Measurements from ENCODE around the gene ART3. TPM values are rescaled to one million over a fixed set of nuclear protein-coding genes. Genes with fewer than 3 reads are reported as not detected.

The ART3 gene
- total and polyA plus RNA-seq, 2 donors (not counting 1 experiment from before 2014, with no cell fraction given), result not detected

GRCh38 chr4:76117536-76117935 is 43.0 kb downstream of the ART3 start:
- ChIA-PET POLR2A (no interaction called here), CTCF (no interaction called here)
- no peak for ATAC-seq (ENCODE audit: low read depth)
- H4K20me1 ChIP-seq (ENCODE audit: control insufficient read depth, insufficient read depth, low read length, poor library complexity, severe bottlenecking), result no peaks in the 10 kb centered on the region
- no peak overlapping the region for H3K27ac ChIP-seq (ENCODE audit: low read length in 2 of 2)
- H3K9me3 ChIP-seq (ENCODE audit: control extremely low read depth in 1 of 3, control insufficient read depth in 2 of 3, insufficient read depth in 1 of 3, low read length in 2 of 3), result no peaks in the 10 kb centered on the region
- H3K4me2 ChIP-seq (replicated peaks; ENCODE audit: low read depth, low read length, poor library complexity, severe bottlenecking), result no peak overlapping the region
- DNase-seq, result no peak
- Mint-ChIP-seq H3K4me1 (no peaks in the 10 kb centered on the region), H3K27ac (no peak overlapping the region), H3K27me3 (no peaks in the 10 kb centered on the region), H3K9me3 (ENCODE audit: insufficient read depth) (peaks cover 7% of the 10 kb centered on the region), H3K4me3 (no peak overlapping the region)
- H2AFZ ChIP-seq (ENCODE audit: insufficient read depth, low read depth, low read length, poor library complexity, severe bottlenecking), result no peak overlapping the region
- H3K27me3 ChIP-seq (replicated peaks in 1 of 4; ENCODE audit: control extremely low read depth in 1 of 4, control insufficient read depth in 3 of 4, insufficient read depth in 4 of 4, low read length in 3 of 4), result no peaks in the 10 kb centered on the region
- TF ChIP-seq EZH2 (IDR thresholded peaks at IDR 0.05; ENCODE audit: borderline replicate concordance, insufficient read depth, low read depth, low read length, poor library complexity, severe bottlenecking), result no peak
- TF ChIP-seq CTCF (IDR thresholded peaks at IDR 0.05), result no peak
- H3K4me3 ChIP-seq (ENCODE audit: control extremely low read depth in 1 of 5, extremely low read depth in 1 of 5, insufficient read depth in 1 of 5, low read depth in 2 of 5, low read length in 4 of 5), result no peak overlapping the region
- WGBS (ENCODE audit: insufficient coverage), result 100% methylated on average over 1 of the region's 5 CpGs
- no peak overlapping the region for H3K9ac ChIP-seq (ENCODE audit: low read length)
- intact Hi-C loops (cut with micrococcal nuclease), result no loop called here
- H3K4me1 ChIP-seq (ENCODE audit: control insufficient read depth in 2 of 2, insufficient read depth in 2 of 2, low read length in 2 of 2), result no peaks in the 10 kb centered on the region
- no peaks in the 10 kb centered on the region for H3K79me2 ChIP-seq (ENCODE audit: control insufficient read depth, insufficient read depth, low read length)
- peaks cover 2 to 54% of the 10 kb centered on the region in 2 experiments for H3K36me3 ChIP-seq (replicated peaks in 1 of 2; ENCODE audit: control extremely low read depth in 1 of 2, control insufficient read depth in 1 of 2, extremely low read depth in 1 of 2, insufficient read depth in 2 of 2, low read length in 1 of 2)

GRCh38 chr4:76120199-76120598 is 45.7 kb downstream of the ART3 start:
- Histone ChIP-seq H3K36me3 (replicated peaks in 1 of 2; ENCODE audit: control extremely low read depth in 1 of 2, control insufficient read depth in 1 of 2, extremely low read depth in 1 of 2, insufficient read depth in 2 of 2, low read length in 1 of 2) (peaks cover 4 to 65% of the 10 kb centered on the region in 2 experiments), H3K9me3 (ENCODE audit: control extremely low read depth in 1 of 3, control insufficient read depth in 2 of 3, insufficient read depth in 1 of 3, low read length in 2 of 3) (no peaks in the 10 kb centered on the region), H3K4me3 (ENCODE audit: control extremely low read depth in 1 of 5, extremely low read depth in 1 of 5, insufficient read depth in 1 of 5, low read depth in 2 of 5, low read length in 4 of 5) (no peak overlapping the region), H3K9ac (ENCODE audit: low read length) (no peak overlapping the region), H3K27me3 (replicated peaks in 1 of 4; ENCODE audit: control extremely low read depth in 1 of 4, control insufficient read depth in 3 of 4, insufficient read depth in 4 of 4, low read length in 3 of 4) (no peaks in the 10 kb centered on the region), H2AFZ (ENCODE audit: insufficient read depth, low read depth, low read length, poor library complexity, severe bottlenecking) (no peak overlapping the region), H3K27ac (ENCODE audit: low read length in 2 of 2) (no peak overlapping the region), H3K4me1 (ENCODE audit: control insufficient read depth in 2 of 2, insufficient read depth in 2 of 2, low read length in 2 of 2) (no peaks in the 10 kb centered on the region), H3K4me2 (replicated peaks; ENCODE audit: low read depth, low read length, poor library complexity, severe bottlenecking) (no peak overlapping the region), H3K79me2 (ENCODE audit: control insufficient read depth, insufficient read depth, low read length) (no peaks in the 10 kb centered on the region), H4K20me1 (ENCODE audit: control insufficient read depth, insufficient read depth, low read length, poor library complexity, severe bottlenecking) (no peaks in the 10 kb centered on the region)
- DNase-seq, result no peak
- intact Hi-C loops (cut with micrococcal nuclease), result no loop called here
- TF ChIP-seq EZH2 (IDR thresholded peaks at IDR 0.05; ENCODE audit: borderline replicate concordance, insufficient read depth, low read depth, low read length, poor library complexity, severe bottlenecking) (no peak), CTCF (IDR thresholded peaks at IDR 0.05) (no peak)
- no peak for ATAC-seq (ENCODE audit: low read depth)
- ChIA-PET POLR2A (no interaction called here), CTCF (no interaction called here)
- Mint-ChIP-seq H3K4me3 (no peak overlapping the region), H3K9me3 (ENCODE audit: insufficient read depth) (peaks cover 7% of the 10 kb centered on the region), H3K4me1 (no peaks in the 10 kb centered on the region), H3K27me3 (no peaks in the 10 kb centered on the region), H3K27ac (no peak overlapping the region)
- no CpG with 5 or more reads among the region's 4 CpGs for WGBS (ENCODE audit: insufficient coverage)
